ENCODE results near the gene GLI3. TPM values are rescaled to one million over a fixed set of nuclear protein-coding genes. Genes with fewer than 3 reads are reported as not detected.

The GLI3 gene
- total and polyA plus RNA-seq, 10 donors: 0.17 to 9.2 (median 1.8) TPM

GRCh38 chr7:42176724-42177101, 60.3 kb downstream of the GLI3 start:
- Histone ChIP-seq H3K27ac (no peak overlapping the region), H3K9me3 (no peaks in the 10 kb centered on the region), H3K4me1 (no peaks in the 10 kb centered on the region), H3K36me3 (no peaks in the 10 kb centered on the region), H3K4me3 (no peak overlapping the region), H3K27me3 (replicated peaks in 1 of 7) (no peaks in the 10 kb centered on the region)
- WGBS, 5 donors: 82 to 95% (median 92%) methylated on average over 3 of the region's 3 CpGs
- TF ChIP-seq CTCF (IDR thresholded peaks at IDR 0.05 in 8 of 11, conservative IDR thresholded peaks at IDR 0.05 in 3 of 11) (no peak), POLR2A (IDR thresholded peaks at IDR 0.05) (no peak), POLR2AphosphoS5 (IDR thresholded peaks at IDR 0.05) (no peak)
- intact Hi-C loops (cut with DNase I; ENCODE audit: low total_unique reads): no loop called here
- DNase-seq: no peak

GRCh38 chr7:42175834-42176723, 60.9 kb downstream of the GLI3 start:
- no peak for DNase-seq
- WGBS, 5 donors: 80 to 95% (median 91%) methylated on average over 4 of the region's 4 CpGs
- H3K4me1 ChIP-seq: no peaks in the 10 kb centered on the region
- no peaks in the 10 kb centered on the region for H3K36me3 ChIP-seq
- no peak overlapping the region for H3K27ac ChIP-seq
- H3K9me3 ChIP-seq: no peaks in the 10 kb centered on the region
- intact Hi-C loops (cut with DNase I; ENCODE audit: low total_unique reads): no loop called here
- H3K27me3 ChIP-seq (replicated peaks in 1 of 7): no peaks in the 10 kb centered on the region
- no peak overlapping the region for H3K4me3 ChIP-seq
- TF ChIP-seq POLR2AphosphoS5 (IDR thresholded peaks at IDR 0.05) (no peak), POLR2A (IDR thresholded peaks at IDR 0.05) (no peak), CTCF (IDR thresholded peaks at IDR 0.05 in 8 of 11, conservative IDR thresholded peaks at IDR 0.05 in 3 of 11) (no peak)

GRCh38 chr7:42174391-42174912, 62.6 kb downstream of the GLI3 start:
- no peak for DNase-seq
- H3K4me3 ChIP-seq: no peak overlapping the region
- TF ChIP-seq CTCF (IDR thresholded peaks at IDR 0.05 in 8 of 11, conservative IDR thresholded peaks at IDR 0.05 in 3 of 11) (no peak), POLR2AphosphoS5 (IDR thresholded peaks at IDR 0.05) (no peak), POLR2A (IDR thresholded peaks at IDR 0.05) (no peak)
- H3K4me1 ChIP-seq: no peaks in the 10 kb centered on the region
- H3K27me3 ChIP-seq (replicated peaks in 1 of 7): no peaks in the 10 kb centered on the region
- WGBS, 5 donors: 78 to 83% (median 80%) methylated on average over 20 of the region's 20 CpGs
- H3K9me3 ChIP-seq: no peaks in the 10 kb centered on the region
- intact Hi-C loops (cut with DNase I; ENCODE audit: low total_unique reads): no loop called here
- no peaks in the 10 kb centered on the region for H3K36me3 ChIP-seq
- no peak overlapping the region for H3K27ac ChIP-seq

DNA sequence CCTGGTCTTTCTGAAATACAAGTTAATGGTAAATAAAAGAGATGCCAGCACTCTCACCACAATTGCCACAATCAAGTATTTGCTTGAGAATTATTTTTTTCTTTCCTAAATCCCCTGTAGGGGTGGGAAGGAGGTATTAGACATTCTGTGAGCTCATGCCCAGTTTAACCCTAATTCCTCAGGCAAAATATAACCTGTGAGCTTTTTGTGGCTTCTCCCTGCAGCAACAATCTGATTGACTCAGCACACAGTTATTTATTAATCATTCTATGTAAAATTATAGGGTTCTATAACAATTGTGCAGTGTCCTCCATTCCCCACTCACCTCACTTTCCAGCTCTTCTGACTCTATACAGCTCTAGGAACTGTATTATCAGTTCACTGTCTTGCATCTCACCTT, 66.3 kb downstream of the GLI3 start:
- Histone ChIP-seq H3K4me1 (no peaks in the 10 kb centered on the region), H3K27ac (no peak overlapping the region), H3K4me3 (no peak overlapping the region), H3K36me3 (no peaks in the 10 kb centered on the region), H3K9me3 (no peaks in the 10 kb centered on the region), H3K27me3 (replicated peaks in 1 of 7) (no peaks in the 10 kb centered on the region)
- DNase-seq: no peak
- intact Hi-C loops (cut with DNase I; ENCODE audit: low total_unique reads): no loop called here
- no peak for TF ChIP-seq CTCF (IDR thresholded peaks at IDR 0.05 in 8 of 11, conservative IDR thresholded peaks at IDR 0.05 in 3 of 11)
- TF ChIP-seq POLR2A (IDR thresholded peaks at IDR 0.05): no peak
- no peak for TF ChIP-seq POLR2AphosphoS5 (IDR thresholded peaks at IDR 0.05)

All from spleen (tissue), 11 donors.